NCI-H2107 treated with DMSO at 0.1 percent for 48 hours (cell line): Measurements from ENCODE around the gene COX4I2.
A peak's percentile ranks its signal among the peaks of the same experiment; 100 is the strongest.

ENCODE experiments used
- DNase-seq: peaks from one replicate; lab custom pipeline; 2025; ENCODE audit not compliant: unreplicated experiment; lab: John Stamatoyannopoulos, UW

The COX4I2 gene

GRCh38 chr20:31693987-31694661 is 56.4 kb downstream of the COX4I2 start:
- DNase-seq = peak; percentile 24
